ENCODE data around the gene NDUFA8. TPM values are rescaled to one million over a fixed set of nuclear protein-coding genes. Genes with fewer than 3 reads are reported as not detected.

NDUFA8 gene
- total and polyA plus RNA-seq, 10 donors, result 27.8 to 72.7 (median 29.8) TPM

DNA sequence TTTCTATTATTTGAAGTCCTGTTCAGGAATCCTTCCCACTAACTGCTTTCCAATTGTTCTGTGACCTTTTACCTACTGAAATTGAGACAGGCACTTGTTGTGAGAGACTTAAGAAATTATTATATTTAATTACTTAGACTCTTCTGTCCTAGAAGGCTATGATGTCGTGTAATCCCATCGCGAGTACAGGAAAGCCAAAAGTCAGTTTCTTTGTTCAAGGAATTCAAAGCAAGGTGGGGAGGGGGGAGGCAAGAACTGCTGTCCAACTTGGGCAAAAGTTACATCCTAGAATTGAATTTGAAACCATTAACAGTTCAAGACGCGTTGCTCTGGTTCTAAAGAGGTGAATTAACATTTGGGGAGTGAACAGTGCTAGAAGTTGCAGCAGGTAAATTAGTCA is 17.9 kb downstream of the NDUFA8 start:
- Histone ChIP-seq H3K36me3 (peaks cover 0 to 55% (median 38%) of the 10 kb centered on the region in 6 donors), H3K9me3 (no peaks in the 10 kb centered on the region), H3K27ac (no peak overlapping the region), H3K4me3 (no peak overlapping the region), H3K4me1 (peaks cover 0 to 14% (median 5%) of the 10 kb centered on the region in 6 donors), H3K27me3 (replicated peaks in 1 of 7) (no peaks in the 10 kb centered on the region)
- intact Hi-C loops (cut with DNase I; ENCODE audit: low total_unique reads), result no loop called here
- TF ChIP-seq POLR2AphosphoS5 (IDR thresholded peaks at IDR 0.05) (no peak), POLR2A (IDR thresholded peaks at IDR 0.05) (no peak), CTCF (IDR thresholded peaks at IDR 0.05 in 8 of 11, conservative IDR thresholded peaks at IDR 0.05 in 3 of 11) (no peak)
- 85 to 98% (median 89%) methylated on average over 5 of the region's 5 CpGs for WGBS, 5 donors
- DNase-seq, result no peak

DNA sequence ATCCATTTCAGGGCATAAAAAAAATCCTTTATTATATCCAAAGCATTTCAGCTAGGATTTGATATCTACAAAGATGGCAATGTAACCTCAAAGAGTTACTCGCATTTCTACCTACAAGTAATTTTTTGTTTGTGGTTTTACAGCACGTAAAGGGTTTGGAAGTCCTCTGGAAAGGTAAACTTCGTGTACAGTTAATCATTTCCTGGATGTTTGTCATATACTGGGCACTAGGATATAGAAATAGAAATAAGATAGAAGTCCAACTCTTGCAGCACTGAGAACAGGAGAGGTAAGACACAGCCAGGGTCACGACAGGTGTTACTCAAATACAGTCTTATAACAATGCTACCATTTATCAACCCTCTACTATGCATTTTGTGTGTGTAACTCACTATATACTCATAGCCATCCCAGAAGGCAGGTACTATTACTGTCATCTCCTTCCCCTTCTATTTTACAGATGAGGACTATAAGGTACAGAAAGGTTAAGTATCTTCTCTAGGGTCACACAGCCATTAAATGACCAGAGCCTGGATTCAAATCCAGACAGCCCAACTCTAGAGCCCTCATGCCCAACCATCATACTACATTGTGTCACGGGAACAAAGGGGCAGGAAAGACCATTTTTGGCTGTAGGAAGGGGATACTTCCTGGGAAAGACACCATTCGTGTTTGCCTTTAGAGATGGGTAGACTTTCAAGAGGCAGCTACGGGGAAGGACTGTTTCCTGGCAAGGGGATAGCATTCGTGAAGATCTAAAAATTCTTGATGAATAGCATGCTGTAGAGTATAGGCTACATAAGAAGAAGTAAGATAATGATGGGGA is 19.0 kb downstream of the NDUFA8 start:
- no peak overlapping the region for H3K27ac ChIP-seq
- intact Hi-C loops (cut with DNase I; ENCODE audit: low total_unique reads), result no loop called here

DNA sequence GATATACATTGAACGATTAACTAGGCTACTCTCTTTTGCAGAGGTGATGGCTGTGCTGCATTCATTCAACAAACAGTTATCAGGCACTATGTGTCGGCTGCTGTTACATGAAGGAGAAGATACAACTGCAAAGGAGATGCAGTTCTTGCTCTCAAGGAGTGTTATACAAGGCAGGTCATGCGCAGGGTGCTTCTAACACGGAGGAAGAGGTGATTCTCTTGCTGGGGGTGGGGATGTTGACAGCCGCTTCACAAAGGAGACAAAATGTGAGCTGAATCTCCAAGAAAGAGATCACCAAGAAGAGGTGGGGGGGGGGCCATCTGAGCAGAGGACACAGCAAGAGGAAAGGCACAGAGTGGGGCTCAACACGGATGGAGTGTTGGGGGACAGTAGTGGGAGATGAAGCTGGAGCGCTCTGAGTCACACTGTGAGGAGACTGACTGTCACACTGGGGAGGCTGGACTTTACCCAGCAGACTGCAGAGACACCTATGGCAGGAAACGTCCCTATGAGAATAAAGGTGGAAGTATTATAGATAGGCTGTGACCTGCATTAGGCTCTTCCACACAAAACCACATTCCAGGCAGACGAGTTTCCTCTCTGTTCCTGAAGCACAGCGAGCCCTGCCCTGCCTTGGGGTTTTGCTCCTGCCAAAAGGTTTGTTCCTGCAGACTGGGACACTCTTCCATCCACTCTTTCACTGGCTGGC is 20.9 kb downstream of the NDUFA8 start:
- intact Hi-C loops (cut with DNase I; ENCODE audit: low total_unique reads), result no loop called here
- H3K36me3 ChIP-seq, result peaks cover 0 to 25% (median 11%) of the 10 kb centered on the region in 6 donors
- TF ChIP-seq POLR2A (IDR thresholded peaks at IDR 0.05), result no peak
- DNase-seq, result no peak
- H3K4me3 ChIP-seq, result no peak overlapping the region
- H3K27ac ChIP-seq, result no peak overlapping the region
- peaks cover 0 to 19% (median 7%) of the 10 kb centered on the region in 6 donors for H3K4me1 ChIP-seq
- 79 to 90% (median 84%) methylated on average over 10 of the region's 10 CpGs for WGBS, 5 donors
- no peaks in the 10 kb centered on the region for H3K9me3 ChIP-seq
- H3K27me3 ChIP-seq (replicated peaks in 1 of 7), result no peaks in the 10 kb centered on the region

More for the DNA sequence above, 19.0 kb downstream of the NDUFA8 start:
- H3K36me3 ChIP-seq, result peaks cover 0 to 44% (median 29%) of the 10 kb centered on the region in 6 donors
- 82 to 89% (median 85%) methylated on average over 8 of the region's 8 CpGs for WGBS, 5 donors
- H3K4me3 ChIP-seq, result no peak overlapping the region
- H3K27me3 ChIP-seq (replicated peaks in 1 of 7), result no peaks in the 10 kb centered on the region
- peaks cover 0 to 14% (median 5%) of the 10 kb centered on the region in 6 donors for H3K4me1 ChIP-seq
- no peak for DNase-seq
- no peaks in the 10 kb centered on the region for H3K9me3 ChIP-seq
- TF ChIP-seq POLR2A (IDR thresholded peaks at IDR 0.05) (no peak), CTCF (IDR thresholded peaks at IDR 0.05 in 8 of 11, conservative IDR thresholded peaks at IDR 0.05 in 3 of 11) (no peak), POLR2AphosphoS5 (IDR thresholded peaks at IDR 0.05) (no peak)

DNA sequence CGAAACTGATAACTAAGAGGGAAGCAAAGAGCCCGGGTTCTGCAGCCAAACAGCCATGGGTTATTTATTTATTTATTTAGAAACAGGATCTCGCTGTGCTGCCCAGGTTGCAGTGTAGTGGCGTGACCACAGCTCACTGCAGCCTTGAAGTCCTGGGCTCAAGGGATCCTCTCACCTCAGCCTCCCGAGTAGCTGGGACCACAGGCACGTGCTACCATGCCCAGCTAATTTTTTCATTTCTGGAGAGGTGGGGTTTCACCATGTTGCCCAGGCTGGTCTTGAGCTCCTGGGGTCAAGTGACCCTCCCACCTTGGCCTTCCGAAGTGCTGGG is 24.1 kb downstream of the NDUFA8 start:
- Histone ChIP-seq H3K4me3 (no peak overlapping the region), H3K27ac (no peak overlapping the region), H3K27me3 (replicated peaks in 1 of 7) (peaks cover 0 to 8% (median 0%) of the 10 kb centered on the region in 7 donors), H3K4me1 (peaks cover 0 to 29% (median 11%) of the 10 kb centered on the region in 6 donors), H3K9me3 (no peaks in the 10 kb centered on the region), H3K36me3 (no peaks in the 10 kb centered on the region)
- no peak for TF ChIP-seq POLR2AphosphoS5 (IDR thresholded peaks at IDR 0.05)
- TF ChIP-seq POLR2A (IDR thresholded peaks at IDR 0.05), result no peak
- TF ChIP-seq CTCF (IDR thresholded peaks at IDR 0.05 in 8 of 11, conservative IDR thresholded peaks at IDR 0.05 in 3 of 11), result no peak
- intact Hi-C loops (cut with DNase I; ENCODE audit: low total_unique reads), result no loop called here
- 83 to 94% (median 91%) methylated on average over 7 of the region's 7 CpGs for WGBS, 5 donors
- DNase-seq, result no peak
